Smooth muscle cell (in vitro differentiated cells): ENCODE results near the gene LGALS3BP. TPM values are rescaled to one million over a fixed set of nuclear protein-coding genes. Genes with fewer than 3 reads are reported as not detected.

Experiments
- DNase-seq: peaks from one replicate; lab custom pipeline; 2025; ENCODE audit not compliant: unreplicated experiment; lab: John Stamatoyannopoulos, UW
- H2AFZ ChIP-seq: fragments of 200-600 bp; sonication (generic); 2 replicates; pipeline ENCODE4 v1.6.0; 2016; ENCODE audit warnings: antibody characterized with exemption, low read depth, mild to moderate bottlenecking
- H3F3A ChIP-seq: fragments of 200-600 bp; sonication (generic); 2 replicates; pipeline ENCODE4 v1.6.0; 2017; ENCODE audit warnings: antibody characterized with exemption, low read depth
- H3K27ac ChIP-seq: fragments of 200-600 bp; sonication (generic); 2 replicates; pipeline ENCODE4 v1.5.1; 2016; ENCODE audit warnings: low read depth, mild to moderate bottlenecking
- H3K27me3 ChIP-seq: fragments of 200-600 bp; sonication (generic); 2 replicates; pipeline ENCODE4 v1.6.1; 2016; ENCODE audit warnings: low read depth, mild to moderate bottlenecking
- H3K36me3 ChIP-seq: fragments of 200-600 bp; sonication (generic); 2 replicates; pipeline ENCODE4 v1.5.1; 2016; ENCODE audit warnings: low read depth
- H3K4me1 ChIP-seq: fragments of 200-600 bp; sonication (generic); 2 replicates; pipeline ENCODE4 v1.5.1; 2016; ENCODE audit warnings: low read depth
- H3K4me2 ChIP-seq: fragments of 200-600 bp; sonication (generic); 2 replicates; pipeline ENCODE4 v1.6.0; 2016; ENCODE audit warnings: mild to moderate bottlenecking
- H3K4me3 ChIP-seq: fragments of 200-600 bp; sonication (generic); 2 replicates; pipeline ENCODE4 v1.5.1; 2016; ENCODE audit warnings: mild to moderate bottlenecking
- H3K79me2 ChIP-seq: fragments of 200-600 bp; sonication (generic); 2 replicates; pipeline ENCODE4 v1.6.0; 2016; ENCODE audit warnings: low read depth, mild to moderate bottlenecking
- H3K9ac ChIP-seq: fragments of 200-600 bp; sonication (generic); 2 replicates; pipeline ENCODE4 v1.6.0; 2016; ENCODE audit warnings: low read depth
- H3K9me3 ChIP-seq: fragments of 200-600 bp; sonication (generic); replicated peaks from 2 replicates; pipeline ENCODE4 v1.5.1; 2016; ENCODE audit warnings: low read depth
- H4K20me1 ChIP-seq: fragments of 200-600 bp; sonication (generic); 2 replicates; pipeline ENCODE4 v1.6.0; 2016; ENCODE audit warnings: low read depth
- WGBS: methylation state at CpG from one replicate; pipeline ENCODE4 v1.1.7; 2016; ENCODE audit warnings: low lambda C conversion rate; 5-methylcytosine and 5-hydroxymethylcytosine counted together
- polyA plus RNA-seq: library from polyadenylated mRNA; unstranded; fragments of >200 nt; fragmentation: Nextera tagmentation; extraction: Ambion mirVana; gene quantifications from 2 replicates; pipeline ENCODE4 v1.2.1, GENCODE V29; 2016
- total RNA-seq: library from RNA; depleted of rRNA; stranded (reverse); fragments of >200 nt; gene quantifications from 2 replicates; pipeline ENCODE4 v1.2.3, GENCODE V29; 2014
- TF ChIP-seq, protein P1 (sequence below): fragments of 200-600 bp; sonication (generic); IDR thresholded peaks from 2 replicates; pipeline ENCODE4 v1.5.1; 2017; ENCODE audit warnings: borderline replicate concordance, mild to moderate bottlenecking, antibody characterized with exemption; ENCODE audit not compliant: insufficient read depth, poor library complexity, severe bottlenecking

Gene LGALS3BP
- total and polyA plus RNA-seq, 2 experiments from 2014 or later, result 66.5 to 151 TPM

DNA sequence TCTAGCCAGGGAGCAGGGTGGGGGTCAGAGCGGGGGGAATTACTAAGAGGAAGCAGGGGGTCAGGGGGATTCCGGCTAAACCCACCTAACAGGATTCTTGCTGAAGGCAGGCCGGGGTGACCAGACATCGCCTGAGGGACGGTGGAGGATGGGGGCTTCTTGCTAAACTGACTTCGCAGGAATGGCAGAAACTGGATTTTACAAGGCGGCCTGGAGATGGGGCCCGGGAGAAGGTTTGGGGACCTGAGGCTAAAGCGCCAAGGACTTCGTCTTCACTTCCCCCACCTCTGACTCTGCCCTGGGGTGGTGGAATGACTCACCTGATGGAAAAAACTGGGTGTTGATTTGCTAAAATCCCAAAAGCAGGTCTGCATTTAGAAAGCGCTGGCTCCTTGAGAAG, 23.5 kb downstream of the LGALS3BP start:
- Histone ChIP-seq H3K4me3 (no peak overlapping the region), H3K36me3 (no peaks in the 10 kb centered on the region), H4K20me1 (no peaks in the 10 kb centered on the region), H2AFZ (no peak overlapping the region), H3F3A (no peaks in the 10 kb centered on the region), H3K4me1 (no peaks in the 10 kb centered on the region), H3K27me3 (no peaks in the 10 kb centered on the region), H3K27ac (no peak overlapping the region), H3K4me2 (no peak overlapping the region), H3K79me2 (no peaks in the 10 kb centered on the region), H3K9me3 (no peaks in the 10 kb centered on the region), H3K9ac (no peak overlapping the region)
- 73% methylated on average over 9 of the region's 11 CpGs for WGBS
- DNase-seq, result no peak
- TF ChIP-seq, protein P1, sequence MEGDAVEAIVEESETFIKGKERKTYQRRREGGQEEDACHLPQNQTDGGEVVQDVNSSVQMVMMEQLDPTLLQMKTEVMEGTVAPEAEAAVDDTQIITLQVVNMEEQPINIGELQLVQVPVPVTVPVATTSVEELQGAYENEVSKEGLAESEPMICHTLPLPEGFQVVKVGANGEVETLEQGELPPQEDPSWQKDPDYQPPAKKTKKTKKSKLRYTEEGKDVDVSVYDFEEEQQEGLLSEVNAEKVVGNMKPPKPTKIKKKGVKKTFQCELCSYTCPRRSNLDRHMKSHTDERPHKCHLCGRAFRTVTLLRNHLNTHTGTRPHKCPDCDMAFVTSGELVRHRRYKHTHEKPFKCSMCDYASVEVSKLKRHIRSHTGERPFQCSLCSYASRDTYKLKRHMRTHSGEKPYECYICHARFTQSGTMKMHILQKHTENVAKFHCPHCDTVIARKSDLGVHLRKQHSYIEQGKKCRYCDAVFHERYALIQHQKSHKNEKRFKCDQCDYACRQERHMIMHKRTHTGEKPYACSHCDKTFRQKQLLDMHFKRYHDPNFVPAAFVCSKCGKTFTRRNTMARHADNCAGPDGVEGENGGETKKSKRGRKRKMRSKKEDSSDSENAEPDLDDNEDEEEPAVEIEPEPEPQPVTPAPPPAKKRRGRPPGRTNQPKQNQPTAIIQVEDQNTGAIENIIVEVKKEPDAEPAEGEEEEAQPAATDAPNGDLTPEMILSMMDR, result no peak

DNA sequence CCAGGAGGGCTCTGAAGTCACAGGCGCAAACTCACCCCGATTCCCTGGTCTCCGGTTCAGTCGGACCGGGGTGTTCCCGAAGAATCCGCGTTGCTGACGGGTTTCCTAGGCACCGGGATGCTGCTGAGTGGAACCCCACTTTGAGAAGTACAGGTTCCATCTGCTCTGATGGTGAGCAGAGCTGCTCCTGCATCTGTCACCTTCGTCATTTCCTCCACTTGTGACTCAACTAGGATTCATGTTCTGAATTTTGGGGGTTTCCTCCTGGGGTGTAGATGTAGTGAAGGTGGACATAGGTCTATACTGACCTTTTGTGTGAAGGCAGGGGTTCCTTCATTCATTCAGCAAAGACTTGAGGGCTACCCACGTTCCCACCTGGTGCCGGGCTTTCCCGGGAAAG, 25.0 kb downstream of the LGALS3BP start:
- no peaks in the 10 kb centered on the region for H3F3A ChIP-seq
- no peaks in the 10 kb centered on the region for H3K27me3 ChIP-seq
- no peak overlapping the region for H3K9ac ChIP-seq
- H3K36me3 ChIP-seq, result no peaks in the 10 kb centered on the region
- H3K4me3 ChIP-seq, result no peak overlapping the region
- WGBS, result 93% methylated on average over 14 of the region's 14 CpGs
- no peak for DNase-seq
- TF ChIP-seq, protein P1, result no peak
- no peaks in the 10 kb centered on the region for H3K4me1 ChIP-seq
- H3K79me2 ChIP-seq, result no peaks in the 10 kb centered on the region
- H3K4me2 ChIP-seq, result no peak overlapping the region
- no peaks in the 10 kb centered on the region for H4K20me1 ChIP-seq
- H3K9me3 ChIP-seq, result no peaks in the 10 kb centered on the region
- H3K27ac ChIP-seq, result no peak overlapping the region
- H2AFZ ChIP-seq, result no peak overlapping the region

DNA sequence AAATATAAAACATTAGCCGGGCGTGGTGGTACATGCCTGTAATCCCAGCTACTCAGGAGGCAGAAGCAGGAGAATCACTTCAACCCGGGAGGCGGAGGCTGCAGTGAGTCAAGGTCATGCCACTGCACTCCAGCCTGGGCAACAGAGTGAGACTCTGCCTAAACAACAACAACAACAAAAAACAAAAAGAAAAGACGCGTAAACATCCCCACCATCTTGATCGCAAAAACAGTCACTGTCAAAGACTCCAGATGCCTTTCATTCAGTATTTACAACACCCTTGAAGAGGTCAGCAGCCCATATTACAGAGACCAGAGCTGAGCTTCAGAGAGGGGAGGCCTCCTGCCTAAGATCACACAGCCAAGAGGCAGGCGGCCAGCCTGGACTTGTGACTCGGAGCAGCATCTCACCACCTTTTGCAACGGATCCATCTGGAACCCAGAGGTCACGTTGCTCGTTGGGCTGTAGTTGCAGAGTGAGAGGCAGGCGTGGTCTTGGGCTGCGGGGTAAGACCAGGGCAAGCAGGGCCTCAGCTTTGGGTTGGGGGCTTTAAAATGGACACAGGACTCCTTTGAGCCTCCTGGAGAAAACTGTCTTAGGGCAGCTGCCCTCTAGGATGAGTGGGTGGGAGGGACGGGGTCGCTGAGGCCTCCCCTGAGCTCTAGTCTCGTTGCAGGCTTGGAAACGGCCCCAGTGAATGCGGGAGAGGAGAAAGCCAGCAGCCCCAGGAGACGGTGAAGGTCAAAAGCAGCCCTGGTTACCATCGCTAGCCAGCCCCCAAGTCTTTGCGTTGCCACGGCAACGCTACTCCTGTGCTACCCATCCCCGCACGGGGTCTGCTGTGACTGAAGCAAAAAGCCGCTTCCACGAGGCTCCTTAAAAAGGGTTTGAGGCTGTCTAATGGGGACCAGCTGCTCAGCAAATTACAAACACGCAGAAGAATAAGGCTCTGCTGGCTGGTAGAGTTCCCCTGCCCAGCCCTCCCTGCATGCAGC, 26.1 kb downstream of the LGALS3BP start:
- DNase-seq, result no peak
- Histone ChIP-seq H3K9me3 (no peaks in the 10 kb centered on the region), H3K27ac (no peak overlapping the region), H2AFZ (no peak overlapping the region), H3K9ac (no peak overlapping the region), H3K79me2 (no peaks in the 10 kb centered on the region), H3K4me1 (no peaks in the 10 kb centered on the region), H3K27me3 (no peaks in the 10 kb centered on the region), H3F3A (no peaks in the 10 kb centered on the region), H3K4me3 (no peak overlapping the region), H4K20me1 (no peaks in the 10 kb centered on the region), H3K36me3 (no peaks in the 10 kb centered on the region), H3K4me2 (no peak overlapping the region)
- TF ChIP-seq, protein P1, result no peak
- WGBS, result 78% methylated on average over 29 of the region's 29 CpGs
